Measurements from ENCODE around the gene TRABD2A.
A peak's percentile ranks its signal among the peaks of the same experiment; 100 is the strongest.

The TRABD2A gene

GRCh38 chr2:84849271-84849952 is 31.5 kb downstream of the TRABD2A start:
- DNase-seq: no peak

- peak; percentile 4 for DNase-seq
Measured at GRCh38 chr2:84847326-84848050, 33.4 kb downstream of the TRABD2A start.

- no peak for DNase-seq
Measured at GRCh38 chr2:84846741-84847142, 34.1 kb downstream of the TRABD2A start.

- DNase-seq: peak; percentile 6
Measured at GRCh38 chr2:84846041-84846663, 34.7 kb downstream of the TRABD2A start.

GRCh38 chr2:84844141-84844540 is 36.7 kb downstream of the TRABD2A start:
- no peak for DNase-seq

GRCh38 chr2:84841577-84841976 is 39.3 kb downstream of the TRABD2A start:
- DNase-seq: no peak

GRCh38 chr2:84840306-84840705 is 40.6 kb downstream of the TRABD2A start:
- DNase-seq: peak; percentile 9

GRCh38 chr2:84839851-84840250 is 41.0 kb downstream of the TRABD2A start:
- DNase-seq: no peak

GRCh38 chr2:84838434-84839145 is 42.3 kb downstream of the TRABD2A start:
- DNase-seq: peak; percentile 46

- DNase-seq: no peak
Measured at GRCh38 chr2:84836215-84836614, 44.7 kb downstream of the TRABD2A start.

GRCh38 chr2:84833481-84834150 is 47.3 kb downstream of the TRABD2A start:
- DNase-seq: no peak

- DNase-seq: peak; percentile 20
Measured at GRCh38 chr2:84832772-84833461, 48.0 kb downstream of the TRABD2A start.

GRCh38 chr2:84830758-84831500 is 50.0 kb downstream of the TRABD2A start:
- DNase-seq: no peak

- DNase-seq: peak; percentile 12
Measured at GRCh38 chr2:84830095-84830494, 50.8 kb downstream of the TRABD2A start.

GRCh38 chr2:84829693-84830092 is 51.2 kb downstream of the TRABD2A start:
- no peak for DNase-seq

GRCh38 chr2:84827978-84828575 is 52.8 kb downstream of the TRABD2A start:
- DNase-seq: no peak

GRCh38 chr2:84823788-84824187 is 57.1 kb downstream of the TRABD2A start:
- DNase-seq: no peak

GRCh38 chr2:84823229-84823628 is 57.7 kb downstream of the TRABD2A start:
- DNase-seq: no peak

GRCh38 chr2:84821806-84822205 is 59.1 kb downstream of the TRABD2A start:
- DNase-seq: no peak

GRCh38 chr2:84817239-84817655 is 63.6 kb downstream of the TRABD2A start:
- no peak for DNase-seq

Data from fibroblast of skin of scalp (primary cell).